ENCODE results near the gene SPOCD1. TPM values are rescaled to one million over a fixed set of nuclear protein-coding genes. Genes with fewer than 3 reads are reported as not detected.

Gene SPOCD1
- total RNA-seq, 2 experiments from 2014 or later: 0.60 to 1.0 TPM

GRCh38 chr1:31859044-31859443, 43.2 kb upstream of the SPOCD1 start:
- no peaks in the 10 kb centered on the region for H4K20me1 ChIP-seq (ENCODE audit: insufficient read depth, low read length)
- no peak overlapping the region for H3K4me2 ChIP-seq (ENCODE audit: low read length)
- H3K9me3 ChIP-seq (ENCODE audit: low read length): no peaks in the 10 kb centered on the region
- H3K79me2 ChIP-seq (ENCODE audit: insufficient read depth, low read depth, low read length): no peaks in the 10 kb centered on the region
- H3K36me3 ChIP-seq (ENCODE audit: insufficient read depth, low read length): no peaks in the 10 kb centered on the region
- H3K9me2 ChIP-seq (ENCODE audit: insufficient read depth, low read length): no peaks in the 10 kb centered on the region
- no peak overlapping the region for H2AFZ ChIP-seq (ENCODE audit: low read length)
- BruUV-seq (replicated peaks): no TSS peak
- intact Hi-C loops (cut with micrococcal nuclease; ENCODE audit: unreplicated experiment): no loop called here
- peaks cover 7% of the 10 kb centered on the region for H3K4me1 ChIP-seq (ENCODE audit: insufficient read depth, low read length, poor library complexity, severe bottlenecking)
- no peak overlapping the region for H3K4me3 ChIP-seq (ENCODE audit: low read depth, low read length, poor library complexity, severe bottlenecking)
- no peak for DNase-seq (ENCODE audit: low spot score)
- no peak overlapping the region for H3K27ac ChIP-seq (ENCODE audit: low read depth, low read length, poor library complexity, severe bottlenecking)
- POLR2A ChIA-PET: interaction anchor here (0.6 to 1.4 kb wide), 3 partner anchors 40 to 226 kb away, joined by 3 to 4 read pairs (median 4); no protein-coding TSS in a partner anchor
- CTCF ChIA-PET (ENCODE audit: unreplicated experiment): no interaction called here
- TF ChIP-seq EZH2phosphoT487 (IDR thresholded peaks at IDR 0.05; ENCODE audit: borderline replicate concordance, low read depth, low read length): no peak
- TF ChIP-seq, protein P1, sequence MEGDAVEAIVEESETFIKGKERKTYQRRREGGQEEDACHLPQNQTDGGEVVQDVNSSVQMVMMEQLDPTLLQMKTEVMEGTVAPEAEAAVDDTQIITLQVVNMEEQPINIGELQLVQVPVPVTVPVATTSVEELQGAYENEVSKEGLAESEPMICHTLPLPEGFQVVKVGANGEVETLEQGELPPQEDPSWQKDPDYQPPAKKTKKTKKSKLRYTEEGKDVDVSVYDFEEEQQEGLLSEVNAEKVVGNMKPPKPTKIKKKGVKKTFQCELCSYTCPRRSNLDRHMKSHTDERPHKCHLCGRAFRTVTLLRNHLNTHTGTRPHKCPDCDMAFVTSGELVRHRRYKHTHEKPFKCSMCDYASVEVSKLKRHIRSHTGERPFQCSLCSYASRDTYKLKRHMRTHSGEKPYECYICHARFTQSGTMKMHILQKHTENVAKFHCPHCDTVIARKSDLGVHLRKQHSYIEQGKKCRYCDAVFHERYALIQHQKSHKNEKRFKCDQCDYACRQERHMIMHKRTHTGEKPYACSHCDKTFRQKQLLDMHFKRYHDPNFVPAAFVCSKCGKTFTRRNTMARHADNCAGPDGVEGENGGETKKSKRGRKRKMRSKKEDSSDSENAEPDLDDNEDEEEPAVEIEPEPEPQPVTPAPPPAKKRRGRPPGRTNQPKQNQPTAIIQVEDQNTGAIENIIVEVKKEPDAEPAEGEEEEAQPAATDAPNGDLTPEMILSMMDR (conservative IDR thresholded peaks at IDR 0.05; ENCODE audit: low read length): no peak

DNA sequence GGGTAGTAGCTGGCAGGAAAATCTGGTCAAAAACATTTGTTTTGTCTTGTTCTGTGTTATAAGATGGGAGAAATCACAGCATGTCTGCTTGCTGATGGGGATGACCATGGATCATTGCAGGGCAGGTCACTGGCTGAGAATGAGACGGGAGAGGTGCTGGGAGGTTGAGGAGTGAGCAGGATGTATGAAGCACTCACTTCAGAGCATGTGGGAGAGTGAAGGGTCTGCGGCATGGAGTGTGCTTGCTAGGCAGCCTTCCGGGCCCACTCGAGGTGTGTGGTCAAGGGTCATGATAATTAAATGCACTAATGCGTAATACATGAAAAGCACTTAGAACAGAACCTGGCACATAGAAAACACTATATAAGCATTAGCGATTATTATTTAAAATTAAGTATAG, 42.0 kb upstream of the SPOCD1 start:
- BruUV-seq (replicated peaks): no TSS peak
- Histone ChIP-seq H3K4me3 (ENCODE audit: low read depth, low read length, poor library complexity, severe bottlenecking) (no peak overlapping the region), H3K79me2 (ENCODE audit: insufficient read depth, low read depth, low read length) (no peaks in the 10 kb centered on the region), H3K9me2 (ENCODE audit: insufficient read depth, low read length) (no peaks in the 10 kb centered on the region), H3K36me3 (ENCODE audit: insufficient read depth, low read length) (no peaks in the 10 kb centered on the region), H3K4me1 (ENCODE audit: insufficient read depth, low read length, poor library complexity, severe bottlenecking) (peaks cover 7% of the 10 kb centered on the region), H3K27ac (ENCODE audit: low read depth, low read length, poor library complexity, severe bottlenecking) (no peak overlapping the region), H4K20me1 (ENCODE audit: insufficient read depth, low read length) (no peaks in the 10 kb centered on the region), H3K4me2 (ENCODE audit: low read length) (no peak overlapping the region), H3K9me3 (ENCODE audit: low read length) (no peaks in the 10 kb centered on the region), H2AFZ (ENCODE audit: low read length) (no peak overlapping the region)
- no peak for DNase-seq (ENCODE audit: low spot score)
- intact Hi-C loops (cut with micrococcal nuclease; ENCODE audit: unreplicated experiment): no loop called here
- CTCF ChIA-PET (ENCODE audit: unreplicated experiment): no interaction called here
- POLR2A ChIA-PET: interaction anchor here (1.0 to 1.4 kb wide), 3 partner anchors 38 to 97 kb away, joined by 3 to 4 read pairs (median 4); no protein-coding TSS in a partner anchor
- no peak for TF ChIP-seq EZH2phosphoT487 (IDR thresholded peaks at IDR 0.05; ENCODE audit: borderline replicate concordance, low read depth, low read length)
- TF ChIP-seq, protein P1 (conservative IDR thresholded peaks at IDR 0.05; ENCODE audit: low read length): no peak

- H4K20me1 ChIP-seq (ENCODE audit: insufficient read depth, low read length): no peaks in the 10 kb centered on the region
- H3K9me2 ChIP-seq (ENCODE audit: insufficient read depth, low read length): no peaks in the 10 kb centered on the region
- BruUV-seq (replicated peaks): no TSS peak
- no peak for DNase-seq (ENCODE audit: low spot score)
- no peak overlapping the region for H3K4me3 ChIP-seq (ENCODE audit: low read depth, low read length, poor library complexity, severe bottlenecking)
- no peaks in the 10 kb centered on the region for H3K79me2 ChIP-seq (ENCODE audit: insufficient read depth, low read depth, low read length)
- H3K36me3 ChIP-seq (ENCODE audit: insufficient read depth, low read length): no peaks in the 10 kb centered on the region
- ChIA-PET CTCF (ENCODE audit: unreplicated experiment) (no interaction called here), POLR2A (no interaction called here)
- TF ChIP-seq, protein P1 (conservative IDR thresholded peaks at IDR 0.05; ENCODE audit: low read length): no peak
- no peak for TF ChIP-seq EZH2phosphoT487 (IDR thresholded peaks at IDR 0.05; ENCODE audit: borderline replicate concordance, low read depth, low read length)
- intact Hi-C loops (cut with micrococcal nuclease; ENCODE audit: unreplicated experiment): no loop called here
- no peak overlapping the region for H3K4me2 ChIP-seq (ENCODE audit: low read length)
- H3K27ac ChIP-seq (ENCODE audit: low read depth, low read length, poor library complexity, severe bottlenecking): no peak overlapping the region
- H3K4me1 ChIP-seq (ENCODE audit: insufficient read depth, low read length, poor library complexity, severe bottlenecking): peaks cover under 1% of the 10 kb centered on the region
- H2AFZ ChIP-seq (ENCODE audit: low read length): no peak overlapping the region
- no peaks in the 10 kb centered on the region for H3K9me3 ChIP-seq (ENCODE audit: low read length)
Measured at GRCh38 chr1:31856140-31856539, 40.3 kb upstream of the SPOCD1 start.
